ENCODE measurements around the gene UBE2E2.

UBE2E2 gene

DNA sequence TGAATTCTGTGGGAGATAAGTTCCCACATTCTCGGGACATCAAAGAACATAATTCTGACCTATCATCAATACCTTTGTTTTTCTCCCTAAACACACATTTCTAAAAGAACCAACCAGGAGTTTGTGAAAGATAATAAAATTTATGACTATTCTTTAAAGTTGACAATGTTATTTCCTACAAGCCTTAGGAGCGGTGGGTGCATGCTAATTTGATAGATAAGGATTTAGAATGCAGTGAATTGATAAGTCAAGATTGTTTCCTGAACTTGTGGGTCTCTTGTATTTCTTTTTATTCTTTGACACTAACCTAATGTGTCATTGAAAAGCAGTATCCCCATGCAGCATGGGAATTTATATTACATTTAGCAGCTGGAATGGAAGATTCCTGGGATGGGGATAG, 10.3 kb upstream of the UBE2E2 start:
- TF ChIP-seq, protein P1, sequence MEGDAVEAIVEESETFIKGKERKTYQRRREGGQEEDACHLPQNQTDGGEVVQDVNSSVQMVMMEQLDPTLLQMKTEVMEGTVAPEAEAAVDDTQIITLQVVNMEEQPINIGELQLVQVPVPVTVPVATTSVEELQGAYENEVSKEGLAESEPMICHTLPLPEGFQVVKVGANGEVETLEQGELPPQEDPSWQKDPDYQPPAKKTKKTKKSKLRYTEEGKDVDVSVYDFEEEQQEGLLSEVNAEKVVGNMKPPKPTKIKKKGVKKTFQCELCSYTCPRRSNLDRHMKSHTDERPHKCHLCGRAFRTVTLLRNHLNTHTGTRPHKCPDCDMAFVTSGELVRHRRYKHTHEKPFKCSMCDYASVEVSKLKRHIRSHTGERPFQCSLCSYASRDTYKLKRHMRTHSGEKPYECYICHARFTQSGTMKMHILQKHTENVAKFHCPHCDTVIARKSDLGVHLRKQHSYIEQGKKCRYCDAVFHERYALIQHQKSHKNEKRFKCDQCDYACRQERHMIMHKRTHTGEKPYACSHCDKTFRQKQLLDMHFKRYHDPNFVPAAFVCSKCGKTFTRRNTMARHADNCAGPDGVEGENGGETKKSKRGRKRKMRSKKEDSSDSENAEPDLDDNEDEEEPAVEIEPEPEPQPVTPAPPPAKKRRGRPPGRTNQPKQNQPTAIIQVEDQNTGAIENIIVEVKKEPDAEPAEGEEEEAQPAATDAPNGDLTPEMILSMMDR (IDR thresholded peaks at IDR 0.05), result no peak
- H3K9me3 ChIP-seq, result no peaks in the 10 kb centered on the region
- H3K4me1 ChIP-seq (ENCODE audit: control insufficient read depth in 1 of 2, insufficient read depth in 1 of 2, low read depth in 1 of 2, low read length in 1 of 2), result peaks cover 0 to 5% of the 10 kb centered on the region in 2 experiments
- H3K4me3 ChIP-seq (ENCODE audit: low read depth in 1 of 2, low read length in 1 of 2), result no peak overlapping the region
- H3K27me3 ChIP-seq, result peaks cover 3% of the 10 kb centered on the region
- no peak overlapping the region for H3K27ac ChIP-seq
- H3K36me3 ChIP-seq, result no peaks in the 10 kb centered on the region

DNA sequence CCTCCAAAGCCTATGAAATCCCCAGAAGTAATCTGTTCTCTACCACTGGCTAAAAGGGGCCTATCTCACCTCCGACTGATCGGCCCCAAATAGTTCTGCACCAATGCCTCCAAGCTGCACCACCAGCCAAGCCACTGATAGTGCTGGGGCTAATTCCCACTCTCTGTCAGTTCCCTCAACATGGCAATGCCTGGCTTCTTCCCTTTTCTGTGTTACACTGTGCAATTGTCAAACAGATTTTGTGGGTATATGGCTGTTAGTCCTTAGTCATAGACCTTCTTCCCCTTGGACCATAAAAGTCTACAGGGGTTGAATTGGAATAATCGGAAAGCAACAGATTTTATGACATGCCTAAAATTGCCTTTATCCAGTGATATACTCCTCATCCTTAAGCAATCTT, 9.3 kb upstream of the UBE2E2 start:
- no peak overlapping the region for H3K27ac ChIP-seq
- H3K27me3 ChIP-seq, result peaks cover 3% of the 10 kb centered on the region
- TF ChIP-seq, protein P1 (IDR thresholded peaks at IDR 0.05), result no peak
- H3K9me3 ChIP-seq, result no peaks in the 10 kb centered on the region
- H3K36me3 ChIP-seq, result no peaks in the 10 kb centered on the region
- no peak overlapping the region for H3K4me3 ChIP-seq (ENCODE audit: low read depth in 1 of 2, low read length in 1 of 2)
- peaks cover 0 to 5% of the 10 kb centered on the region in 2 experiments for H3K4me1 ChIP-seq (ENCODE audit: control insufficient read depth in 1 of 2, insufficient read depth in 1 of 2, low read depth in 1 of 2, low read length in 1 of 2)

DNA sequence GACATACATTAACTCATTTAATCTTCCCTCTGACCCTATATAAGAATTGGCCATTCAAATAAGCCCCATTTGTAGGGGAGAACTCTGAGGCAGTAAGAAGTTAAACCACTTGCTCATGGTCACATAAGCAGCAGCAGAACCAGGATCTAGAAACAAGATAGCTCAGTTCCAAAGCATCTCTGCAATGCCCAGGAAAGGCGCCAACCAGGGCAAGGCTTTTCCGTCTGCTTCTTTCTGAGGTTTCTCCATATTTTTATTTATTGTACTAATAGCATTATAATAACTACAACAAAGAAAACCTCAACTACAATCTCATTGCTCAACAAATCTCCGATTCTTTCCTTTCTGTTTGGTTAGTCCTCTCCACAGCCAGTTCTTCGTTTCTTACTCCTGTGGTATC, 4.3 kb upstream of the UBE2E2 start:
- Histone ChIP-seq H3K36me3 (no peaks in the 10 kb centered on the region), H3K27me3 (peaks cover 34% of the 10 kb centered on the region), H3K27ac (no peak overlapping the region), H3K4me3 (ENCODE audit: low read depth in 1 of 2, low read length in 1 of 2) (no peak overlapping the region), H3K4me1 (ENCODE audit: control insufficient read depth in 1 of 2, insufficient read depth in 1 of 2, low read depth in 1 of 2, low read length in 1 of 2) (peaks cover 5 to 6% of the 10 kb centered on the region in 2 experiments), H3K9me3 (no peaks in the 10 kb centered on the region)
- TF ChIP-seq, protein P1 (IDR thresholded peaks at IDR 0.05), result no peak

DNA sequence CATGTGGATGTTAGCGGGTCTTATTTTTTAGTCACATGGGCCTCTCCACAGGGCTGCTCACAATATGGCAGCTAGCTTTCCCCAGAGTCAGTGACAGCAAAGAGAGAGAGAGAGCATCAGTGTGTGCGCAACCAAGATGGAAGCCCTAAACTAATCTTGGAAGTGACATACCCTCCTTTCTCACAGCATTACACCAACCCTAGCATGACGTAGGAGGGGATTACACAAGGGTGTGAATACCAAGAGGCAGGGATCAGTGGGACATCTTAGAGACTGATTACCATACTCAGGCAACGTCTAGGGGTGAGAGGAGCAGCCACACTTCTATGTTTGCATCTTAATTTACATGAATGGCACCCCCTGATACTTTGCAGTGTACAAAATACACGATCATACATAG, 3.5 kb upstream of the UBE2E2 start:
- H3K27me3 ChIP-seq, result peaks cover 43% of the 10 kb centered on the region
- H3K4me3 ChIP-seq (ENCODE audit: low read depth in 1 of 2, low read length in 1 of 2), result no peak overlapping the region
- no peaks in the 10 kb centered on the region for H3K36me3 ChIP-seq
- no peaks in the 10 kb centered on the region for H3K9me3 ChIP-seq
- peaks cover 5 to 10% of the 10 kb centered on the region in 2 experiments for H3K4me1 ChIP-seq (ENCODE audit: control insufficient read depth in 1 of 2, insufficient read depth in 1 of 2, low read depth in 1 of 2, low read length in 1 of 2)
- TF ChIP-seq, protein P1 (IDR thresholded peaks at IDR 0.05), result no peak
- no peak overlapping the region for H3K27ac ChIP-seq

DNA sequence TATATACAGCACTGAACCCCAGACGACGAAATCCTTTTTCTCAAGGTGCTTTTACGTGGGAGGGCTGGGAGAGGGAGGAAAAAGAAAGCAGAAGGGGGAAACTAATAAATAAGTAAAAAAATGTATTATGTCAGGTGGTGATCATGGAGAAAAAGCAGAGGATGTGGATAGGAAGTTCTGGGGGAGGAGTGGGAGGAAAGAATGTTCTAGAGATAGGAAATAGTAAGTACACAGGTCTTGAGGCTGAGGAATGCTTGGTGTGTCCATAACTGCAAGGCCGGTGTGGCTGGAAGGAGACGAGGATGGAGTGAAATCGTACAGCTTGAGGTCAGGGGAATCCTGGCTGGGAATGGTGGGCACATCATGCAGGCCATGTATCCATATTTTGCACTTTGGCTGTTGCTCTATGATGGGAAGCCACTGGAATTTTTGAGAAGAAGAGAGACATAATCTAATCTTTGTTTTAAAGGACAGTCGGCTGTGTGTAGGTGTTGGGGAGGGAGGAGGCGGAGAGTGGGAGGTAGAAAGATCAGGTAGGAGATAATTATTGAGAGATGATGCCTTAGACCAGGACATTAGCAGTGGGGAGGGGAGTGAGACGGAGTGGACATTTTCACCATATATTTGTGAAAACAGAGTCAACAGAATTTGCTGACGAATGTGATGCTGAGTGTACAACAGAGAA, 1.8 kb upstream of the UBE2E2 start:
- TF ChIP-seq, protein P1 (IDR thresholded peaks at IDR 0.05), result no peak
- Histone ChIP-seq H3K9me3 (no peaks in the 10 kb centered on the region), H3K4me1 (ENCODE audit: control insufficient read depth in 1 of 2, insufficient read depth in 1 of 2, low read depth in 1 of 2, low read length in 1 of 2) (peaks cover 0 to 10% of the 10 kb centered on the region in 2 experiments)

More for the DNA sequence above, 1.8 kb upstream of the UBE2E2 start:
- no peaks in the 10 kb centered on the region for H3K36me3 ChIP-seq
- H3K27me3 ChIP-seq, result peaks cover 59% of the 10 kb centered on the region
- no peak overlapping the region for H3K4me3 ChIP-seq (ENCODE audit: low read depth in 1 of 2, low read length in 1 of 2)
- H3K27ac ChIP-seq, result no peak overlapping the region

Data from neutrophil (primary cell).